Activated T-cell treated with anti-CD3 and anti-CD28 coated beads for 24 hours (primary cell): ENCODE measurements around the gene EIF3L.

Source experiments
- DNase-seq: peaks from one replicate; pipeline ENCODE4 v3.0.0-alpha.2; 2020; ENCODE audit warnings: low read depth

The EIF3L gene

GRCh38 chr22:37854946-37855345 is 5.7 kb downstream of the EIF3L start:
- DNase-seq = no peak

GRCh38 chr22:37855462-37855861 is 6.2 kb downstream of the EIF3L start:
- no peak for DNase-seq

GRCh38 chr22:37860796-37861421 is 11.7 kb downstream of the EIF3L start:
- no peak for DNase-seq

GRCh38 chr22:37862570-37863325 is 13.5 kb downstream of the EIF3L start:
- no peak for DNase-seq

- DNase-seq = no peak
Observed at GRCh38 chr22:37865510-37865909, 16.3 kb downstream of the EIF3L start.

GRCh38 chr22:37870273-37870672 is 21.1 kb downstream of the EIF3L start:
- no peak for DNase-seq

GRCh38 chr22:37880668-37881440 is 31.6 kb downstream of the EIF3L start:
- no peak for DNase-seq

GRCh38 chr22:37884420-37884819 is 35.2 kb downstream of the EIF3L start:
- no peak for DNase-seq

GRCh38 chr22:37887584-37888378 is 38.6 kb downstream of the EIF3L start:
- no peak for DNase-seq

GRCh38 chr22:37891926-37892325 is 42.7 kb downstream of the EIF3L start:
- DNase-seq = no peak

- no peak for DNase-seq
Observed at GRCh38 chr22:37892566-37893335, 43.5 kb downstream of the EIF3L start.

- DNase-seq = no peak
Observed at GRCh38 chr22:37893583-37893983, 44.4 kb downstream of the EIF3L start.

GRCh38 chr22:37894939-37895670 is 45.9 kb downstream of the EIF3L start:
- DNase-seq = no peak

- DNase-seq = no peak
Observed at GRCh38 chr22:37896181-37896592, 47.0 kb downstream of the EIF3L start.

GRCh38 chr22:37896939-37897338 is 47.7 kb downstream of the EIF3L start:
- DNase-seq = no peak

GRCh38 chr22:37897807-37898206 is 48.6 kb downstream of the EIF3L start:
- no peak for DNase-seq

- DNase-seq = no peak
Observed at GRCh38 chr22:37898441-37899181, 49.4 kb downstream of the EIF3L start.

- no peak for DNase-seq
Observed at GRCh38 chr22:37904572-37905533, 55.6 kb downstream of the EIF3L start.
